Activated gamma-delta T cell treated with Interleukin-2 at 50 U/mL for 16 hours (primary cell): ENCODE results near the gene KCNK17.

Source experiments
- DNase-seq: peaks from one replicate; pipeline ENCODE4 v3.0.0-alpha.2; 2020

Gene KCNK17

DNA sequence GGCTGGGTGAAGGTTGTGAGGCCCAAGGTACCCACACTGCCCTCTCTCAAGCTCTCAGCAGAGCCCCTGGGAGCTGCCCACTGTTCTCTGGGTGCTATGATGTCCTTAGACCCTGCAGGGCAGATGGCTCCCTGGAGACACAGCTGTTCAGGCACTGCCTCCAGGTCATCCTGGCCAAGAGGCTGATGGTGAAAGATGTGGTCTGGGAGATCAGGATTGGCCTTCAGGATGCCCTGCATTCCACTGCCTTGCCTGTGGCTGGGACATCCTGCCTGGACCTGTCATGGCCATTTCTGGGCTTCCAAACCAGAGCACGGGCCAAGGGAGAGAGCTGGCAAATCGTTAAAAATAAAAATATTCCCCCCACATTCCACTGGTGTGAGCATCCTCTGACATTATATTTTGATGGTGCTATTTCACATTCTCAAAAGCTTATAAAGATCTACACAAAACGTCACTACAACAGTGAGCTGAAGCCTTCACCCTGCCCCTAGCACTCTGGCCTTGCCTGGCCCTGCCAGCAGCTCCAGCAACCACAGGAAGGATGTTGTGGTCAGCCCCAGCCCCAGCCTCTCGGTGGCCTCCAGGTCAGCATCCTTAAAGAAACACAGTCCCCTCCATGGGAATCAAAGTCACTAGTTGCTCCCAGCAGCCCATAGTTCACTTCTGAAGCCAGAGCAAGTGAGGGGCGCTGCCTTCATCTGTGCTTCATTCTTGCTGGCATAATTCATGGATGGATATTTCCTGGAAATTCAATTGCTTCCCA is 21.7 kb upstream of the KCNK17 start:
- no peak for DNase-seq

DNA sequence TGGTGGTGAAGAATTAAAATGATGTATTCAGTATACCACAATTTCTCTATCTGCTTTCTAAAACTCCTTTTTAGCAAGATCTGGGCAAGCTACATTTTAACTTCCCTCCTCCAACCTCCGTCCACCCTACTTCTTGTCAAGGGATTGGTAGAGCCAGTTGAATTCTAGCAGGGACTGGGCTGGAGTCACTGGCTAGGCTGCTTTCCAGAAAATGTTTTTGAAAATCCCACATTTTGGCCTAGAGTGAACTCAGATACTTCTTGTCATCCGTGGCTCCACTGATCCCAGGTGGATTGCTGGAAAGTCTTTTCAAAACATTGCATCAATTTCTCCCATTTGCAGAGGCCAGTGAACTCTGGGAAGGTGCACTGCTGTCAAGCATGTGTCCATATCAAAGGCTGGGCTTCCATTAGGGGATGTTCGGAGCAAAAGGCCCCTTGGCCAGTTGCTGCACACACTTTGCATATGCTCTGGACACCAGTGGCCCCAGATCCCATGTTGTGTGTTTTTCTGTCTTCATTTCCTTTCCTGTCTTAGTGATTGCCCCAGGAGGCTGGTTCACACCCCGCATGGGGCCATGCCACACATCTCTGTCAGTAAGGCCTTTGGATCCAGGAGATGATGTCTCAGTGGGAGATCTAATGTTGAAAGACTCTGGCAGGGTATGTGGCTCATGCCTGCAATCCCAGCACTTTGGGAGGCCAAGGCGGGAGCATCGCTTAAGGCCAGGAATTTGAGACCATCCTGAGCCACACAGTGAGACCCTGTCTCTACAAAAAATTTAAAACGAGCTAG is 19.6 kb upstream of the KCNK17 start:
- DNase-seq = no peak

- no peak for DNase-seq
Observed at GRCh38 chr6:39330476-39330875, 16.3 kb upstream of the KCNK17 start.

GRCh38 chr6:39330057-39330456 is 15.8 kb upstream of the KCNK17 start:
- DNase-seq = no peak

- DNase-seq = no peak
Observed at GRCh38 chr6:39328066-39328465, 13.8 kb upstream of the KCNK17 start.

DNA sequence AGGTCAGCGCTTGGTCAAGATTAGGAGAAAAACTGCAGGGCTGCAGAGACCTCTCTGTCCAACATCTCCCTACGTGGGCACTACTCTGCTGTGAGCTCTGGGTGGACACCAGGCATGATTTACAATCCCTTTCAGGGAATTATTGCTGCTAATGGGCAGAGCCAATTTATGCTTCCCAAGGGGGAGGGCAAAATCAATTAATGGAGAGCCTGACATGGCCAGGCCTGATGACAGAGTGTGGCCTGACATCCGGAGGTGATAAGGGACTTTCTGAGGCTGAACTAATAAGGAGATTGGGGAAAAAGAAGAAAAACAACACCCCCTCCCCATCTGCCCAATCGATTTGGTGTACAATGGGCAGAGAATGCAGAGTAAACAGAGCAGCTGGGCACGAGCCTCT is 13.3 kb upstream of the KCNK17 start:
- DNase-seq = no peak

DNA sequence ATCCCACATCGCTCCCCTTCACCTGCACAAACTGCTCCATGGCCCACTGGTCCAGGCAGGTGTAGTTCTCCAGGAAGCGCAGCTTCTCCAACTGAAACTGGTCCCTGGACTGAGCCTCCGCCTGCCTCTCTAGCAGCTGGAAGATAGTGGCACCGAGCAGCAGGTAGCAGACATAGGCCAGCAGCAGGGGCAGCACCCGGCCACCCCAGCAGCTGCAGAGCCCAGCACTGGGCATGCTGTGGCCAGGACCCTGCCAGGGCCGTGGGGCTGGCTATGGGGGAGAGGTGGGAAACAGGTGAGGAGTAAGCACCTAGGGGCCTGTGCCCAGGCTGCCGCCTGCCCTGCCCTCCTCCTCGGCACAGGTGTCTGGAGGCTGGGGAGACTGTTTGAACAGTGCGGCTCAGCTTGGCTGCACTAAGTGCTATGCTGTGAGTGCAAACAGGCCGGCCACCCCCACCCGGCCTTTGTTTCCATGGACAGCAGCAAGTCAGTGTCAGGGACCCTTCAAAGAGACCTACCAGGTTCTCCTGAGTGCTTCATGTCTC is 8.2 kb upstream of the KCNK17 start, which contains the start of gene KCNK16:
Gene KCNK16 (minus strand): TSS at position 397 of the 545 bp plus-strand sequence. CDS start 162 bp downstream, at position 235.
- no peak for DNase-seq

DNA sequence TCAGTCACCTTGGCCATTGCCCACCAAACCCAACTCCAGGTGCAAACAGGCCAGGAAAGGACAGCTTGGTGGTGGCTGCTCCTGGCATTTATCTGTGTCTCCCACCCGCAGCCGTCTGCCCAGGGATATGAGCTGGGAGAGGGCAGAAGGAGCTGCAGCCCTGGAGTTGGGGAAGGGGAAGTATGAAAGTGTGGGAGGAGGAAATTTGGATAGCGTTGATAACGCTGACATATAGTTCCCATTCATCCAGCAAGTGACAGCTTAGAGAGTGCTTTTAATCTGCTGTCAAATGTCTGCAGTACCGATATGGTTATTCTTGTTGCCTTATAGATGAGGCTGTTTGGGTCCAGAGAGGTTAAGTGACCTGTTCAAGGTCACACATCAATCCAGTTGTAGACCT is 7.5 kb upstream of the KCNK17 start:
- DNase-seq = no peak

GRCh38 chr6:39320363-39320984 is 6.3 kb upstream of the KCNK17 start:
- DNase-seq = no peak

GRCh38 chr6:39319621-39320362 is 5.6 kb upstream of the KCNK17 start:
- DNase-seq = no peak

- no peak for DNase-seq
Observed at GRCh38 chr6:39317256-39317655, 3.0 kb upstream of the KCNK17 start.

GRCh38 chr6:39313526-39314272 is 520 bp downstream of the KCNK17 start:
- no peak for DNase-seq

DNA sequence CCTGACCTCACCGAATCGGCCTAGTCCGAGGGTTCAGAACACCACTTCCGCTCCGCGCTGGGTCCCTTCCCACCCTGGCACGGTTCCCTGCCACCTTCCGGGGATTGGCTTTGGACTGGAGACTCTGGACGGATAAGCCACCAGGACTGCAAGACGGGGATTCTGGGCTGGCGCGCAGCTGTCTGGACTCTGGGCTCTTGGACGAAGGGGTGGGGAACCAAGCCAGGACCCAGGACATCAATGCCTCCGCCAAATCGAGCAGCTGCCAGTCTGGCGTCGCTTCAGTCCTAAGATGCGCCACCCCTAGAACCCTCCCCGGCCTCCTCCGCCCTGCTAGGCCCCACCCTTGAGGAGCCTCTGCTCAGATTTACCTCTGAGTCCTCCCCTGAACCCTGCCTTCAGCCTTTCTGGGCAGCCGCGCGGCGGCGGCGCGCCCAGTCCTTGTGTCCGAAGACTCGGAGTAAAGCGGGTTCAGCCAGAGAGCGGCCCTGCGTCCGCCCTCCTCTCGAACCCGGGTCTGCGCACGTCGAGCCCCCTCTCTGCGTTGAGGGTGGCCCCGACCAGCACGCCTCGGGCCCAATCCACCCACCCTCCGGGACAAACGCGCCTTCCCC is 1.2 kb downstream of the KCNK17 start:
- DNase-seq = no peak

DNA sequence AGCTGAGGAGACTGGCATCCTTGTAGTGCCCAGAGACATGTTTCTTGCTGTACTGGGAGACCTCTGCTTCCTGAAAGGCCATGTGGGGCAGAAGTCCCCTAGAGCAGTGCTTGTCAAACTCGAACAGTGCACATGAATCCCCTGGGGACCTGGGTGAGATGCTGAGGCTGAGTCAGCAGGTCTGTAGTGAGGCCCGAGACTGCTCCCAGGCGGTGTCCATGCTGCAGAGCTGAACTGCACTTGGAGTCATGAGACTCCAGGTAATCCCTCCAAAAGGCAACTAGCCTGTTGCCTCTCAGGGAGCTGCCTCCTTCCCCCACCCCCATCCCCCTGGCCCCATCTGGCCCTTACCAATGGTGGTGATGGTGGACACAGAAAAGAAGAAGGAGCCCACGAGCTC is 3.7 kb downstream of the KCNK17 start:
- DNase-seq = no peak

GRCh38 chr6:39309942-39310531 is 4.2 kb downstream of the KCNK17 start:
- DNase-seq = peak; percentile 33

- DNase-seq = no peak
Observed at GRCh38 chr6:39307462-39307861, 6.8 kb downstream of the KCNK17 start.

DNA sequence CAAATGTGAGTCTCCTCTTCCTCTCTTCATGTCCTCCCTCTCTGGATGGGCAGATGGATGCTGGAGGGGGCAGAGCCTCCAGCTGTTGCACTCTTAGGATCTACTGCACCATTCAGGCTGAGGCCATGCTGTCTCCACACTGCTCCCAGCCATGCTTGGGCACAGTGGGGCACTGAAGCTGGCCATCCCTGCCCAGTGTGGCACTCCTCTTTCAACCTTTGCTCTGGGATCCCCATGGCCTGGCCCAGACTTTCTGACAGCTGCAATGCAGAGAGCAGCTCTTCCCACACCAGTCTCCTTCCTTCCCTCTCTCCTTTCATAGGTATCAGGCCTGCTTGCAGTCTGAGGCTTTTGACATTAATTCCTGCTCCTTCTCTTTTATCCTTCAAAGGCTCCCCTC is 9.3 kb downstream of the KCNK17 start:
- no peak for DNase-seq

DNA sequence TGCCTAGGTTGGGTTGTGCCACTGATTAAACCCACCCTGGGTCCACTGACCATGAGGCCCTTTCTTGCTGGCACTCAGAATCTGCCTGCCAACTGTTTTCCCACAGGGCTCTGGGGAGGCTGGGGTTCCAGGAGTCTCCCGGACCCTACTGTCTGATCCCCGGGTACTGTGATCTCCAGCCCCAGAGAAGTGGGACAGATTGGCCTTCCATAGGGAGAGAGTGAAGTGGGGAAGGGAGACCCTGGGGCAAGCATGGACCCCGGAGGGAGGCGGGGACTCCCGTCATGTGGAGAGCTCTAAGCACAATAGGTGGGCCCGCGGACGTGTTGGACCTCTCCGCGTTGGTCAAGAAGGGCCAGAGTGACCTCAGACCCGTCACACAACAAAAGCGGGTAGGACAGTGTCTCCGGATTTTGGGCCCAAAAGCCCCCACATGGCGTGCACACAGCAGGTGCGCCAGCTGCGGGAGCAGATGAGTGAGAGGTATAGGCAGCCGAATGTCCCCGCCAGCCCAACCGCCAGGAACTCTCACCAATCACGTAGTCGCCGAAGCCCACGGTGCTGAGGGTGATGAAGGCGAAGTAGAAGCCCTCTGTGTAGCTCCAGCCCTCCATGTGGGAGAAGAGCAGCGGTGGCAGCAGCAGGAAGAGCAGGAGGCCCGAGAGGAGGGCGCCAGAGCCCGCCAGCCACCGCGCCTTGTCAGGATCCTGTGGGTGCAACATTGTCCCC is 10.6 kb downstream of the KCNK17 start:
- no peak for DNase-seq

- DNase-seq = peak; percentile 86
Observed at GRCh38 chr6:39302669-39303424, 11.4 kb downstream of the KCNK17 start.

GRCh38 chr6:39302011-39302410 is 12.2 kb downstream of the KCNK17 start:
- DNase-seq = no peak
